ENCODE measurements around the gene GOLGA7B. TPM values are rescaled to one million over a fixed set of nuclear protein-coding genes. Genes with fewer than 3 reads are reported as not detected.

GOLGA7B gene
- total and polyA plus RNA-seq, 9 of the 15 experiments (the other 6 are each of a cell fraction or from before 2014, with no cell fraction given), result 0.03 to 0.07 (median 0.04) TPM; not detected in 3

GRCh38 chr10:97907830-97908229 is 58.2 kb downstream of the GOLGA7B start:
- no peak overlapping the region for H3K4me2 ChIP-seq (ENCODE audit: insufficient read depth, low read length)
- ATAC-seq (no peak), DNase-seq (ENCODE audit: extremely low read depth in 1 of 4, low spot score in 3 of 4) (no peak), FAIRE-seq (no peak)
- POLR2A ChIA-PET, result interaction anchor here (0.6 kb wide), 1 partner anchor 217 kb away, joined by 3 read pairs; no protein-coding TSS in a partner anchor
- H3K9ac ChIP-seq (ENCODE audit: insufficient read depth in 1 of 2, low read depth in 2 of 2, low read length in 2 of 2), result no peak overlapping the region
- no peaks in the 10 kb centered on the region; a peak in 1 of 5 replicates for H3K4me1 ChIP-seq (replicated peaks in 1 of 2; ENCODE audit: control insufficient read depth in 2 of 2, insufficient read depth in 2 of 2, low read length in 2 of 2)
- H2AFZ ChIP-seq (ENCODE audit: low read depth, low read length), result no peak overlapping the region
- no TSS peak for BruUV-seq (replicated peaks)
- H3K27me3 ChIP-seq (ENCODE audit: control insufficient read depth in 2 of 2, insufficient read depth in 2 of 2, low read length in 2 of 2), result peaks cover 26 to 57% of the 10 kb centered on the region in 2 experiments; a peak in 4 of 5 replicates
- H3K9me3 ChIP-seq (replicated peaks; ENCODE audit: control insufficient read depth, insufficient read depth, low read depth, low read length), result no peaks in the 10 kb centered on the region
- CTCF ChIA-PET (ENCODE audit: low intra/inter-chr PET ratio), result no interaction called here
- in situ Hi-C loops (cut with MboI), result loop anchor here (25.0 kb wide), 1 partner anchor 404 kb away; no protein-coding TSS in a partner anchor
- no peaks in the 10 kb centered on the region for H3K36me3 ChIP-seq (ENCODE audit: control insufficient read depth, insufficient read depth, low read length)
- no peaks in the 10 kb centered on the region for H3K9me1 ChIP-seq (ENCODE audit: control insufficient read depth, insufficient read depth, low read length)
- intact Hi-C loops (cut with micrococcal nuclease), result no loop called here
- no peak for TF ChIP-seq KAT2B (IDR thresholded peaks at IDR 0.05; ENCODE audit: low read depth, low read length)
- no peak for TF ChIP-seq HDAC8 (tag; IDR thresholded peaks at IDR 0.05)
- no peak for TF ChIP-seq ADNP (tag; IDR thresholded peaks at IDR 0.05)
- TF ChIP-seq SMAD1 (IDR thresholded peaks at IDR 0.05; ENCODE audit: low read depth, low read length, partially characterized antibody), result no peak
- TF ChIP-seq MXD1 (CRISPR knock-in tag; IDR thresholded peaks at IDR 0.05; ENCODE audit: borderline replicate concordance, poor library complexity, severe bottlenecking), result no peak
- no peak for TF ChIP-seq PREB (CRISPR knock-in tag; IDR thresholded peaks at IDR 0.05)
- TF ChIP-seq NR4A1 (CRISPR knock-in tag; IDR thresholded peaks at IDR 0.05), result no peak
- TF ChIP-seq NR4A1 (tag; IDR thresholded peaks at IDR 0.05), result no peak
- no peak for TF ChIP-seq BACH1 (tag; IDR thresholded peaks at IDR 0.05)
- no peak for TF ChIP-seq FOXJ2 (tag; IDR thresholded peaks at IDR 0.05)
- no peak for TF ChIP-seq RBFOX2 (IDR thresholded peaks at IDR 0.05; ENCODE audit: low read depth, low read length)
- no peak for TF ChIP-seq ZNF584 (CRISPR knock-in tag; IDR thresholded peaks at IDR 0.05; ENCODE audit: low read depth)
- TF ChIP-seq FOXP4 (CRISPR knock-in tag; IDR thresholded peaks at IDR 0.05; ENCODE audit: borderline replicate concordance), result no peak
- no peak for TF ChIP-seq CBX8 (IDR thresholded peaks at IDR 0.05; ENCODE audit: borderline replicate concordance, extremely low read depth, low read depth, low read length, poor library complexity, severe bottlenecking)
- no peak for TF ChIP-seq PATZ1 (CRISPR knock-in tag; IDR thresholded peaks at IDR 0.05; ENCODE audit: borderline replicate concordance)
- no peak for TF ChIP-seq TBL1XR1 (IDR thresholded peaks at IDR 0.05; ENCODE audit: low read length in 2 of 2)
- TF ChIP-seq DMBX1 (CRISPR knock-in tag; IDR thresholded peaks at IDR 0.05; ENCODE audit: borderline replicate concordance), result no peak
- no peak overlapping the region for H3K4me3 ChIP-seq
- no peaks in the 10 kb centered on the region for H4K20me1 ChIP-seq (replicated peaks; ENCODE audit: control insufficient read depth, insufficient read depth, low read length)
- no peak overlapping the region for H3K27ac ChIP-seq (ENCODE audit: extremely low read depth, low read depth, low read length)
- WGBS (ENCODE audit: insufficient coverage, low coverage, missing lambda C conversion rate), result 3% methylated on average over 12 of the region's 12 CpGs
- no peaks in the 10 kb centered on the region for H3K79me2 ChIP-seq (ENCODE audit: control insufficient read depth, insufficient read depth, low read length)

Data from K562 (cell line).